HepG2 (cell line): ENCODE data around the gene MARF1. TPM values are rescaled to one million over a fixed set of nuclear protein-coding genes. Genes with fewer than 3 reads are reported as not detected.

Experiments used
- ATAC-seq: fragments of 200-7000 bp; cut with Tn5 transposase; 3 replicates; pipeline ENCODE4 v1.9.1; 2020; ENCODE audit warnings: mild to moderate bottlenecking, moderate library complexity
- BruUV-seq: library from RNA; stranded (reverse); fragments of 400-500 nt; replicated peaks from 2 replicates; lab custom pipeline; 2021; lab: Mats Ljungman, UMichigan
- CTCF ChIA-PET: fragments of 300-600 bp; formaldehyde crosslinking; extraction: SDS; loops from one replicate; lab custom pipeline; 2021; ENCODE audit warnings: low total read pairs, inconsistent platforms, low intra/inter-chr PET ratio; lab: Yijun Ruan, JAX
- POLR2A ChIA-PET: fragments of 350-600 bp; sonication (Branson Sonifier 250); formaldehyde crosslinking; loops from one replicate; lab custom pipeline; 2020; ENCODE audit warnings: antibody characterized with exemption, inconsistent platforms; lab: Yijun Ruan, JAX
- DNase-seq: peaks from one replicate; pipeline ENCODE4 v3.0.0-alpha.2; 2015; ENCODE audit warnings: low spot score
- FAIRE-seq: peaks from 3 replicates; lab custom pipeline; 2011; peaks lifted over from hg19 to GRCh38; lab: Jason Lieb, UNC
- H2AFZ ChIP-seq: one replicate; pipeline ENCODE4 v1.6.1; 2011; ENCODE audit warnings: low read length, inconsistent platforms
- H3K27ac ChIP-seq: fragments of 300-600 bp; 3 replicates; pipeline ENCODE4 v1.8.0; 2011; ENCODE audit warnings: mixed run types, mild to moderate bottlenecking, mixed read lengths, low read length, inconsistent platforms; ENCODE audit not compliant: insufficient read depth; ENCODE audit errors: extremely low read length
- H3K27me3 ChIP-seq, 2 experiments: fragments of 200-600 bp in 1 of 2; 2 replicates in 1 of 2; 3 replicates in 1 of 2; pipeline versions ENCODE4 v1.6.0 to v1.8.0; 2011; ENCODE audit warnings: low read length in 2 of 2, mild to moderate bottlenecking in 2 of 2, moderate library complexity in 2 of 2, inconsistent platforms in 1 of 2; ENCODE audit not compliant: insufficient read depth in 2 of 2, control insufficient read depth in 1 of 2
- H3K36me3 ChIP-seq, 2 experiments: fragments of 200-600 bp in 1 of 2; replicated peaks in 1 of 2; 2 replicates in 1 of 2; 3 replicates in 1 of 2; pipeline versions ENCODE4 v1.5.1 to v1.8.0; 2011; ENCODE audit warnings: low read length in 2 of 2, inconsistent platforms in 1 of 2; ENCODE audit not compliant: insufficient read depth in 2 of 2, control insufficient read depth in 1 of 2
- H3K4me1 ChIP-seq: 2 replicates; pipeline ENCODE4 v1.5.1; 2012; ENCODE audit warnings: low read length, inconsistent platforms; ENCODE audit not compliant: insufficient read depth
- H3K4me2 ChIP-seq: 2 replicates; pipeline ENCODE4 v1.6.0; 2011; ENCODE audit warnings: low read depth, low read length, inconsistent platforms
- H3K4me3 ChIP-seq, 3 experiments: fragments of 200-600 bp in 1 of 3; sonication (generic), shearing (Covaris generic) in 1 of 3; replicated peaks in 1 of 3; 2 replicates each; pipeline ENCODE4 v1.5.1; 2011 to 2016; ENCODE audit warnings: low read length in 3 of 3, inconsistent platforms in 2 of 3, low read depth in 2 of 3, mild to moderate bottlenecking in 2 of 3, control low read depth in 1 of 3, mixed read lengths in 1 of 3; ENCODE audit not compliant: insufficient read depth in 1 of 3
- H3K79me2 ChIP-seq: one replicate; pipeline ENCODE4 v1.6.1; 2011; ENCODE audit warnings: low read length, inconsistent platforms; ENCODE audit not compliant: insufficient read depth
- H3K9ac ChIP-seq: 2 replicates; pipeline ENCODE4 v1.6.0; 2011; ENCODE audit warnings: mild to moderate bottlenecking, low read depth, low read length, inconsistent platforms; ENCODE audit not compliant: insufficient read depth
- H3K9me3 ChIP-seq: 2 replicates; pipeline ENCODE4 v1.5.1; 2012; ENCODE audit warnings: mild to moderate bottlenecking, low read length
- H4K20me1 ChIP-seq: 2 replicates; pipeline ENCODE4 v1.6.0; 2011; ENCODE audit warnings: inconsistent platforms, mild to moderate bottlenecking, low read length, moderate library complexity; ENCODE audit not compliant: insufficient read depth
- NFKBIZ ChIP-seq: IDR thresholded peaks from 2 replicates; pipeline ENCODE4 v1.6.1; 2018; ENCODE audit warnings: missing genetic modification reagents, missing compliant biosample characterization
- PITX1 ChIP-seq: sonication (generic); formaldehyde crosslinking; IDR thresholded peaks from 2 replicates; pipeline ENCODE4 v1.5.1; 2020; ENCODE audit warnings: mild to moderate bottlenecking, missing genetic modification reagents
- TBL1XR1 ChIP-seq: fragments of 150-350 bp; IDR thresholded peaks from 2 replicates; pipeline ENCODE4 v1.6.1; 2014; ENCODE audit warnings: borderline replicate concordance, low read length; ENCODE audit not compliant: partially characterized antibody
- ZFP82 ChIP-seq: sonication (generic); formaldehyde crosslinking; IDR thresholded peaks from 2 replicates; pipeline ENCODE4 v1.5.1; 2020; ENCODE audit warnings: mild to moderate bottlenecking, missing genetic modification reagents, borderline replicate concordance
- ZNF878 ChIP-seq: sonication (generic); formaldehyde crosslinking; IDR thresholded peaks from 2 replicates; pipeline ENCODE4 v1.8.1; 2023; ENCODE audit warnings: mild to moderate bottlenecking, missing genetic modification reagents, moderate library complexity
- WGBS: methylation state at CpG from one replicate; pipeline ENCODE4 v1.1.6; 2017; ENCODE audit warnings: low lambda C conversion rate; 5-methylcytosine and 5-hydroxymethylcytosine counted together
- in situ Hi-C: cut with HindIII; loops from 2 replicates; pipeline ENCODE4 v1.10.0; 2017; ENCODE audit warnings: low pct_unique_long_range_greater_than_20kb; ENCODE audit not compliant: extremely low pct_ligation_motif_present
- intact Hi-C: fragments of 100-400 bp; cut with micrococcal nuclease; formaldehyde crosslinking; loops from one replicate; pipeline ENCODE4 v1.10.0; 2022; ENCODE audit not compliant: unreplicated experiment
- polyA plus RNA-seq, 8 experiments: library from polyadenylated mRNA; depleted of rRNA in 3 of 8; stranded (reverse) in 7 of 8; unstranded in 1 of 8; fragments of >200 nt; fragmentation: Illumina TruSeq in 4 of 8; extraction: Trizol in 4 of 8; gene quantifications; 2 replicates each; pipeline versions ENCODE4 v1.2.1 to v1.2.3, GENCODE V29; 2011 to 2016; ENCODE audit warnings: low read depth in 4 of 8, missing spikeins in 1 of 8, mixed read lengths in 1 of 8; ENCODE audit not compliant: insufficient read depth in 1 of 8
- total RNA-seq, 5 experiments: library from RNA; depleted of rRNA; stranded (reverse); fragments of >200 nt; fragmentation: Illumina TruSeq; extraction: Trizol; gene quantifications; 2 replicates each; pipeline ENCODE4 v1.2.3, GENCODE V29; 2016; ENCODE audit warnings: low read depth in 1 of 5

The MARF1 gene
- total and polyA plus RNA-seq, 2 of the 13 experiments (the other 11 are each of a cell fraction or from before 2014, with no cell fraction given): 8.7 to 20.7 TPM

DNA sequence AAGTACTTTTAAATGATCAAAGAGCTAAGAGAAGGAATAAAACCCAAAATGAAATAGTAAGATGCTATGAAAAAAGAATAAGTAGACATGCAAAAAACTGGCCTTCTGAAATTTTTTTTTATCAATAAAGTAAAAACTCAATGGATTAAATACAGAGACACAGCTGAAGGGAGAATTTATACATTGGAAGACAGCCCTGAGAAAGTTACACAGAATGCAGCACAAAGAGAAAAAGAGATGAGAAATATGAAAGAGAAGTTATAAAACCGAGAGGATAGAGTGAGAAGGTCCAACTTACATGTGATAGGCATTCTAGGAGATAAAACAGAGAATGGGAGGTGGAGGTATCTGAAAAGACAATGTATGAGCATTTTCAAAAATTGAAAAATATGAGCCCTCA lies 57.0 kb downstream of the MARF1 start:
- WGBS: 59% methylated on average over 1 of the region's 1 CpG
- no TSS peak for BruUV-seq
- Histone ChIP-seq H4K20me1 (no peaks in the 10 kb centered on the region), H3K4me2 (no peak overlapping the region), H3K9ac (no peak overlapping the region), H3K36me3 (no peaks in the 10 kb centered on the region), H3K27me3 (no peaks in the 10 kb centered on the region), H3K4me1 (peaks cover 33% of the 10 kb centered on the region), H3K4me3 (no peak overlapping the region), H3K79me2 (no peaks in the 10 kb centered on the region), H2AFZ (no peak overlapping the region), H3K9me3 (peaks cover 8% of the 10 kb centered on the region), H3K27ac (no peak overlapping the region)
- FAIRE-seq (no peak), ATAC-seq (no peak), DNase-seq (no peak)
- ChIA-PET POLR2A (interaction anchor here (9.0 kb wide), 1 partner anchor 10 kb away, joined by 111 read pairs; no protein-coding TSS in a partner anchor), CTCF (no interaction called here)
- TF ChIP-seq ZNF878 (CRISPR knock-in tag) (no peak), ZFP82 (peak; percentile 99), TBL1XR1 (no peak)
- intact Hi-C loops: no loop called here
- in situ Hi-C loops: no loop called here

DNA sequence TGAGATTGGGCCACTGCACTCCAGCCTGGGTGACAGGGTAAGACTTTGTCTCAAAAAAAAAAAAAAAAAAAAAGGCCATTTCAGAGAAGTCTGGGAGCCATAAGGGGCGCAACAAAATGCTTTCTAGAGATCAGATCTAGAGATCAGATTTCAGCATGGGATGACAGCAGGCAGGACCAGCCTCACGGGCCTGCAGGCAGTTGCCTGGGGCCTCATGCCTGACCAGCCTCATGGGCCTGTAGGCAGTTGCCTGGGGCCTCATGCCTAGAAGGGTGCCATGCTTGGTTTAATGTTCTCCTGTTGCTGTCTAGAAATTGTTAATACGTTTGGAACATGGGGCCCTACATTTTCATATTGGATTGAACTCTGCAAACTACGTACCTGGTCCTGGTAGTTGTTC lies 59.4 kb downstream of the MARF1 start:
- Histone ChIP-seq H3K27ac (no peak overlapping the region), H4K20me1 (no peaks in the 10 kb centered on the region), H3K4me1 (peaks cover 10% of the 10 kb centered on the region), H3K27me3 (no peaks in the 10 kb centered on the region), H3K9ac (no peak overlapping the region), H3K36me3 (no peaks in the 10 kb centered on the region), H3K9me3 (peaks cover 8% of the 10 kb centered on the region), H2AFZ (no peak overlapping the region), H3K79me2 (no peaks in the 10 kb centered on the region), H3K4me3 (no peak overlapping the region), H3K4me2 (no peak overlapping the region)
- no peak for ATAC-seq
- FAIRE-seq: no peak
- ChIA-PET CTCF (no interaction called here), POLR2A (no interaction called here)
- 89% methylated on average over 4 of the region's 4 CpGs for WGBS
- intact Hi-C loops (no loop called here), in situ Hi-C loops (no loop called here)
- BruUV-seq: no TSS peak
- TF ChIP-seq NFKBIZ (CRISPR knock-in tag) (no peak), PITX1 (CRISPR knock-in tag) (0 out of 2 replicates have a peak, but pooled peaks have one; percentile 32)
- no peak for DNase-seq
